DMS114 treated with DMSO at 0.1 percent for 48 hours (cell line): ENCODE data around the gene LCT.
"Not testable (repeated sequence)": the region's sequence is repeated elsewhere in the genome, so short reads cannot be mapped to it uniquely, and the experiment has no call there.

Source experiments
- DNase-seq: peaks from one replicate; lab custom pipeline; 2025; ENCODE audit not compliant: unreplicated experiment; lab: John Stamatoyannopoulos, UW

Gene LCT

GRCh38 chr2:135836596-135837270 is at the start of gene LCT:
LCT (minus strand) TSS chr2:135837184; CDS start chr2:135837169, 15 bp downstream.
- no peak for DNase-seq

- DNase-seq, result no peak
Measured at GRCh38 chr2:135885709-135886108, 48.7 kb upstream of the LCT start.

GRCh38 chr2:135882415-135882814 is 45.4 kb upstream of the LCT start:
- no peak for DNase-seq

- DNase-seq, result not testable (repeated sequence)
Measured at GRCh38 chr2:135876770-135877169, 39.8 kb upstream of the LCT start.

GRCh38 chr2:135876066-135876711 is 39.2 kb upstream of the LCT start, which contains the start of gene MCM6:
MCM6 (minus strand) TSS chr2:135876443; CDS start chr2:135876365, 78 bp downstream.
- DNase-seq, result peak; percentile 89

GRCh38 chr2:135875491-135876065 is 38.6 kb upstream of the LCT start:
- DNase-seq, result no peak

- no peak for DNase-seq
Measured at GRCh38 chr2:135874777-135875365, 37.9 kb upstream of the LCT start.

GRCh38 chr2:135870571-135870970 is 33.6 kb upstream of the LCT start:
- no peak for DNase-seq

- no peak for DNase-seq
Measured at GRCh38 chr2:135863233-135863632, 26.2 kb upstream of the LCT start.

GRCh38 chr2:135862718-135863117 is 25.7 kb upstream of the LCT start:
- no peak for DNase-seq

GRCh38 chr2:135853401-135853800 is 16.4 kb upstream of the LCT start:
- DNase-seq, result no peak

GRCh38 chr2:135851858-135852257 is 14.9 kb upstream of the LCT start:
- no peak for DNase-seq

GRCh38 chr2:135850892-135851668 is 14.1 kb upstream of the LCT start:
- DNase-seq, result no peak

GRCh38 chr2:135849087-135849486 is 12.1 kb upstream of the LCT start:
- no peak for DNase-seq

- no peak for DNase-seq
Measured at GRCh38 chr2:135845997-135846396, 9.0 kb upstream of the LCT start.

- no peak for DNase-seq
Measured at GRCh38 chr2:135845257-135845656, 8.3 kb upstream of the LCT start.

- DNase-seq, result no peak
Measured at GRCh38 chr2:135844301-135844895, 7.4 kb upstream of the LCT start.

- DNase-seq, result no peak
Measured at GRCh38 chr2:135843671-135844070, 6.7 kb upstream of the LCT start.

GRCh38 chr2:135840601-135841000 is 3.6 kb upstream of the LCT start:
- DNase-seq, result no peak

GRCh38 chr2:135839713-135840112 is 2.7 kb upstream of the LCT start:
- DNase-seq, result no peak

- no peak for DNase-seq
Measured at GRCh38 chr2:135838502-135838901, 1.5 kb upstream of the LCT start.
